Measurements from ENCODE around the gene GPRASP1. TPM values are rescaled to one million over a fixed set of nuclear protein-coding genes. Genes with fewer than 3 reads are reported as not detected.
"Not testable (repeated sequence)": the region's sequence is repeated elsewhere in the genome, so short reads cannot be mapped to it uniquely, and the experiment has no call there.

Gene GPRASP1
- total RNA-seq, 4 donors from 2014 or later, result 1.2 to 8.6 (median 6.5) TPM

- no peaks in the 10 kb centered on the region for H3K27me3 ChIP-seq
- DNase-seq, result peak; percentile 88
- peak; percentile 56 for TF ChIP-seq POLR2A (IDR thresholded peaks at IDR 0.05)
- TF ChIP-seq, protein P1, sequence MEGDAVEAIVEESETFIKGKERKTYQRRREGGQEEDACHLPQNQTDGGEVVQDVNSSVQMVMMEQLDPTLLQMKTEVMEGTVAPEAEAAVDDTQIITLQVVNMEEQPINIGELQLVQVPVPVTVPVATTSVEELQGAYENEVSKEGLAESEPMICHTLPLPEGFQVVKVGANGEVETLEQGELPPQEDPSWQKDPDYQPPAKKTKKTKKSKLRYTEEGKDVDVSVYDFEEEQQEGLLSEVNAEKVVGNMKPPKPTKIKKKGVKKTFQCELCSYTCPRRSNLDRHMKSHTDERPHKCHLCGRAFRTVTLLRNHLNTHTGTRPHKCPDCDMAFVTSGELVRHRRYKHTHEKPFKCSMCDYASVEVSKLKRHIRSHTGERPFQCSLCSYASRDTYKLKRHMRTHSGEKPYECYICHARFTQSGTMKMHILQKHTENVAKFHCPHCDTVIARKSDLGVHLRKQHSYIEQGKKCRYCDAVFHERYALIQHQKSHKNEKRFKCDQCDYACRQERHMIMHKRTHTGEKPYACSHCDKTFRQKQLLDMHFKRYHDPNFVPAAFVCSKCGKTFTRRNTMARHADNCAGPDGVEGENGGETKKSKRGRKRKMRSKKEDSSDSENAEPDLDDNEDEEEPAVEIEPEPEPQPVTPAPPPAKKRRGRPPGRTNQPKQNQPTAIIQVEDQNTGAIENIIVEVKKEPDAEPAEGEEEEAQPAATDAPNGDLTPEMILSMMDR (IDR thresholded peaks at IDR 0.05), result peak in 2 of 5 experiments; percentile 8 to 35
- TF ChIP-seq EP300 (IDR thresholded peaks at IDR 0.05; ENCODE audit: low read depth), result no peak
- peak; percentile 17 to 53 (median 29) for TF ChIP-seq POLR2AphosphoS5 (IDR thresholded peaks at IDR 0.05)
- H3K9me3 ChIP-seq, result no peaks in the 10 kb centered on the region
- no peaks in the 10 kb centered on the region for H3K36me3 ChIP-seq
- in situ Hi-C loops (cut with MboI; ENCODE audit: low pct_ligation_motif_present in 1 of 4, low pct_unique_long_range_greater_than_20kb in 1 of 4, low sequenced_read_pairs in 3 of 4) (no loop called here), intact Hi-C loops (cut with DNase I; ENCODE audit: low total_unique reads) (no loop called here)
- H3K4me3 ChIP-seq, result peak overlapping the region; percentile 17 to 54 (median 30)
- WGBS, 2 donors (ENCODE audit: low coverage in 1 of 2), result 42% methylated on average over 27 of the region's 27 CpGs; no CpG with 5 or more reads in 1 of the 2 donors
- H3K4me1 ChIP-seq, result no peaks in the 10 kb centered on the region
- H3K27ac ChIP-seq, result peak overlapping the region; percentile 33 to 71 (median 58)
Measured at GRCh38 chrX:102659790-102660757, 8.8 kb downstream of the GPRASP1 start.

DNA sequence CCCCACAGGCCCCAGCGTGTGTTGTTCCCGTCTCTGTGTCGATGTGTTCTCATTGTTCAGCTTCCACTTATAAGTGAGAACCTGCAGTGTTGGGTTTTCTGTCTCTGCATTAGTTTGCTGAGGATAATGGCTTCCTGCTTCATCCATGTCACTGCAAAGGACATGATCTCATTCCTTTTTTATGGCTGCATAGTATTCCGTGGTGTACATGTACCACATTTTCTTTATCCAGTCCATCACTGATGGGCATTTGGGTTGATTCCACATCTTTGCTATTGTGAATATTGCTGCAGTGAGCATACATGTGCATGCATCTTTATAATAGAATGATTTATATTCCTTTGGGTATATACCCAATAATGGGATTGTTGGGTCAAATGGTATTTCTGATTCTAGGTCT, 12.5 kb downstream of the GPRASP1 start:
- in situ Hi-C loops (cut with MboI; ENCODE audit: low pct_ligation_motif_present in 1 of 4, low pct_unique_long_range_greater_than_20kb in 1 of 4, low sequenced_read_pairs in 3 of 4), result not testable (repeated sequence)

GRCh38 chrX:102667034-102667433, 15.8 kb downstream of the GPRASP1 start:
- intact Hi-C loops (cut with DNase I; ENCODE audit: low total_unique reads); H3K4me1 ChIP-seq; H3K4me3 ChIP-seq; DNase-seq; in situ Hi-C loops (cut with MboI; ENCODE audit: low pct_ligation_motif_present in 1 of 4, low pct_unique_long_range_greater_than_20kb in 1 of 4, low sequenced_read_pairs in 3 of 4); H3K27ac ChIP-seq; H3K9me3 ChIP-seq; H3K36me3 ChIP-seq; H3K27me3 ChIP-seq: not testable (repeated sequence)
- 87% methylated on average over 1 of the region's 1 CpG; no CpG with 5 or more reads in 1 of the 2 donors for WGBS, 2 donors (ENCODE audit: low coverage in 1 of 2)

More for the DNA sequence above, 12.5 kb downstream of the GPRASP1 start:
- H3K4me3 ChIP-seq; H3K27me3 ChIP-seq; H3K36me3 ChIP-seq; H3K9me3 ChIP-seq; DNase-seq; H3K4me1 ChIP-seq; H3K27ac ChIP-seq; intact Hi-C loops (cut with DNase I; ENCODE audit: low total_unique reads): not testable (repeated sequence)
- WGBS, 2 donors (ENCODE audit: low coverage in 1 of 2), result 89% methylated on average over 4 of the region's 4 CpGs; no CpG with 5 or more reads in 1 of the 2 donors

- DNase-seq, result no peak
- TF ChIP-seq, protein P1 (IDR thresholded peaks at IDR 0.05), result no peak
- no peak for TF ChIP-seq POLR2AphosphoS5 (IDR thresholded peaks at IDR 0.05)
- no peak for TF ChIP-seq POLR2A (IDR thresholded peaks at IDR 0.05)
- TF ChIP-seq EP300 (IDR thresholded peaks at IDR 0.05; ENCODE audit: low read depth), result no peak
- in situ Hi-C loops (cut with MboI; ENCODE audit: low pct_ligation_motif_present in 1 of 4, low pct_unique_long_range_greater_than_20kb in 1 of 4, low sequenced_read_pairs in 3 of 4), result no loop called here
- Histone ChIP-seq H3K27me3 (no peaks in the 10 kb centered on the region), H3K36me3 (no peaks in the 10 kb centered on the region), H3K4me1 (no peaks in the 10 kb centered on the region), H3K27ac (no peak overlapping the region), H3K4me3 (no peak overlapping the region), H3K9me3 (no peaks in the 10 kb centered on the region)
- 93% methylated on average over 4 of the region's 4 CpGs; no CpG with 5 or more reads in 1 of the 2 donors for WGBS, 2 donors (ENCODE audit: low coverage in 1 of 2)
- intact Hi-C loops (cut with DNase I; ENCODE audit: low total_unique reads), result no loop called here
Measured at GRCh38 chrX:102669526-102669925, 18.2 kb downstream of the GPRASP1 start.

DNA sequence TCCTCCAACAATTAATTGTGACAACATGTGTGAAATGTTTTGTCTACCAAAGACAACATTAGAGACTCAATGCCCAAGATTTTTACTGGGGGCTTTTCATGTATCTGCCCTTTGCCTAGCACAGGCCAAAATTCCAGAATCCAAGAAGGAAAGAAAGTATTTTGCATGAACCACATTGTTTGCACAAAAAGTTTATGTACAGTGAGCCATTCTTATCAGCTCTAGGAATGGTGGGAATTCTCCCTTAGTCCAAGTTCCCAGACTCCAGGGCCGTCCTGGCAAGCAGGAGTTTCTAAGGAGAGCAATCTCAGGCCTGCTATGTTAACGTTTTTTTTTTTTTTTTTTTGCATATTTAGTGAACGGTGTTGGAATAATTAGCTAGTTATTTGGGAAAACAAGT, 21.6 kb downstream of the GPRASP1 start:
- H3K27me3 ChIP-seq, result no peaks in the 10 kb centered on the region
- no peaks in the 10 kb centered on the region for H3K36me3 ChIP-seq
- no peaks in the 10 kb centered on the region for H3K9me3 ChIP-seq
- DNase-seq, result no peak
- 36 to 67% methylated on average over 3 of the region's 3 CpGs for WGBS, 2 donors (ENCODE audit: low coverage in 1 of 2)
- H3K4me1 ChIP-seq, result no peaks in the 10 kb centered on the region
- no peak overlapping the region for H3K4me3 ChIP-seq
- in situ Hi-C loops (cut with MboI; ENCODE audit: low pct_ligation_motif_present in 1 of 4, low pct_unique_long_range_greater_than_20kb in 1 of 4, low sequenced_read_pairs in 3 of 4) (no loop called here), intact Hi-C loops (cut with DNase I; ENCODE audit: low total_unique reads) (no loop called here)
- H3K27ac ChIP-seq, result no peak overlapping the region
- no peak for TF ChIP-seq POLR2A (IDR thresholded peaks at IDR 0.05)
- no peak for TF ChIP-seq EP300 (IDR thresholded peaks at IDR 0.05; ENCODE audit: low read depth)
- TF ChIP-seq, protein P1 (IDR thresholded peaks at IDR 0.05), result no peak
- TF ChIP-seq POLR2AphosphoS5 (IDR thresholded peaks at IDR 0.05), result no peak

- 62% methylated on average over 1 of the region's 1 CpG; no CpG with 5 or more reads in 1 of the 2 donors for WGBS, 2 donors (ENCODE audit: low coverage in 1 of 2)
- H3K27me3 ChIP-seq, H3K4me3 ChIP-seq: not testable (repeated sequence)
Measured at GRCh38 chrX:102677479-102677878, 26.2 kb downstream of the GPRASP1 start.

More at GRCh38 chrX:102677479-102677878, 26.2 kb downstream of the GPRASP1 start:
- H3K36me3 ChIP-seq; H3K4me1 ChIP-seq; DNase-seq; in situ Hi-C loops (cut with MboI; ENCODE audit: low pct_ligation_motif_present in 1 of 4, low pct_unique_long_range_greater_than_20kb in 1 of 4, low sequenced_read_pairs in 3 of 4); intact Hi-C loops (cut with DNase I; ENCODE audit: low total_unique reads); H3K9me3 ChIP-seq; H3K27ac ChIP-seq: not testable (repeated sequence)
